Heart right ventricle (tissue), 16 donors: ENCODE data around the gene MAP4K4. TPM values are rescaled to one million over a fixed set of nuclear protein-coding genes. Genes with fewer than 3 reads are reported as not detected.

ENCODE experiments used
- ATAC-seq, 8 donors: fragments of 200-7000 bp; cut with Tn5 transposase; one replicate each; pipeline ENCODE4 v1.9.1; 2020; ENCODE audit warnings: mild to moderate bottlenecking in 8 of 8, moderate library complexity in 8 of 8, moderate number of reproducible peaks in 1 of 8
- DNase-seq, 2 donors: peaks; one replicate each; pipeline ENCODE4 v3.0.0-alpha.2; 2020
- H3K27ac ChIP-seq, 10 donors: fragments of 200-600 bp; sonication (generic) in 2 of 10; one replicate each; pipeline versions ENCODE4 v1.5.0 to v1.8.0; 2020 to 2022; ENCODE audit warnings: mild to moderate bottlenecking in 3 of 10
- H3K27me3 ChIP-seq, 7 donors: fragments of 200-600 bp; one replicate each; pipeline ENCODE4 v1.8.0; 2021 to 2022; ENCODE audit warnings: mild to moderate bottlenecking in 2 of 7
- H3K36me3 ChIP-seq, 9 donors: fragments of 200-600 bp; sonication (generic) in 1 of 9; one replicate each; pipeline versions ENCODE4 v1.5.0 to v1.8.0; 2020 to 2022; ENCODE audit warnings: mild to moderate bottlenecking in 2 of 9
- H3K4me1 ChIP-seq, 9 donors: fragments of 200-600 bp; sonication (generic) in 1 of 9; one replicate each; pipeline versions ENCODE4 v1.5.0 to v1.8.0; 2020 to 2022; ENCODE audit warnings: mild to moderate bottlenecking in 4 of 9
- H3K4me3 ChIP-seq, 10 donors: fragments of 200-600 bp; sonication (generic) in 2 of 10; one replicate each; pipeline versions ENCODE4 v1.5.0 to v1.8.0; 2020 to 2022; ENCODE audit warnings: mild to moderate bottlenecking in 7 of 10, moderate library complexity in 2 of 10
- H3K9me3 ChIP-seq, 11 donors: fragments of 200-600 bp in 10 of 11; sonication (generic) in 2 of 11; one replicate each; pipeline versions ENCODE4 v1.5.0 to v1.8.0; 2013 to 2022; ENCODE audit warnings: mild to moderate bottlenecking in 2 of 11, control low read depth in 1 of 11, moderate library complexity in 1 of 11
- CTCF ChIP-seq, 9 donors: fragments of 200-600 bp; sonication (generic) in 2 of 9; IDR thresholded peaks; one replicate each; pipeline versions ENCODE4 v1.5.0 to v1.8.0; 2021 to 2022; ENCODE audit warnings: antibody characterized with exemption in 9 of 9, mild to moderate bottlenecking in 5 of 9, moderate library complexity in 1 of 9
- WGBS, 2 donors: extraction: QIAGEN DNeasy Blood & Tissue Kit; methylation state at CpG; one replicate each; pipeline ENCODE4 v1.1.7; 2013; ENCODE audit warnings: inconsistent platforms in 1 of 2; 5-methylcytosine and 5-hydroxymethylcytosine counted together
- intact Hi-C, 10 donors: fragments of 100-400 bp; cut with DNase I; formaldehyde crosslinking; loops; one replicate each; pipeline versions ENCODE4 v1.11.1 to v1.14.2; 2022
- polyA plus RNA-seq, 2 donors: library from polyadenylated mRNA; stranded (reverse); fragments of 200-250 nt; gene quantifications; one replicate each; pipeline ENCODE4 v1.2.3, GENCODE V29; 2013
- total RNA-seq, 10 donors: library from RNA; stranded (reverse); fragmentation: NEBNext Ultra II Directional in 3 of 10; extraction: Animal tissue kit (Norgen Biotek cat#: 25700) in 3 of 10; gene quantifications; one replicate each; pipeline versions ENCODE4 v1.2.1 to v1.2.4, GENCODE V29; 2021 to 2023
- donor health status: Arrhythmogenic right ventricular cardiomyopathy.
- donor health status: ischemic (EF 13 %, LVEDD 7.1; RV severe dilation, severe dysfunction).
- donor health status: healthy with polysubstance abuse.
- donor health status: DM: no; HTN: yes; CAD: no.
- donor health status: DM: no; HTN: no; CAD: no.
- donor health status: ischemic (EF 25% LVEDD 6.9; RV normal size, moderate dysfunction).
- donor health status: ischemic (EF 25% LVEDD 5.7; RV mildly dilated, moderate dysfunction).
- donor health status: healthy.
- donor health status: DM: yes; HTN: yes; CAD: no.
- donor health status: Ischemic cardiomyopathy.
- donor health status: ischemic (EF 35%, LVEDD 5.7; RV mildly dilated, moderate dysfunction).
- donor health status: nonischemic (EF 11% LVEDD 7.7; RV severe dilation, severe dysfunction).
- donor health status: DM: yes; HTN: yes; CAD: no.
- donor health status: PGD.
- donor health status: ischemic (EF 29% LVEDD 5.4; RV normal size, mild dysfunction).
- donor health status: nonischemic (EF 23%, LVEDD 6.1; RV moderate dilation, normal function).

The MAP4K4 gene
- total and polyA plus RNA-seq, 12 donors, result 44.3 to 116 (median 86.1) TPM

- no peak for TF ChIP-seq CTCF (IDR thresholded peaks at IDR 0.05)
- ATAC-seq (no peak), DNase-seq (no peak)
- 77 to 84% methylated on average over 1 of the region's 1 CpG for WGBS, 2 donors
- intact Hi-C loops, result no loop called here
- Histone ChIP-seq H3K27me3 (no peaks in the 10 kb centered on the region), H3K36me3 (no peaks in the 10 kb centered on the region), H3K4me3 (no peak overlapping the region), H3K4me1 (peaks cover 11 to 96% (median 80%) of the 10 kb centered on the region in 9 donors), H3K27ac (peak overlapping the region in 3 of 10 donors; percentile 3 to 42 (median 40)), H3K9me3 (no peaks in the 10 kb centered on the region)
These were observed 121.3 kb downstream of the MAP4K4 start for GRCh38 chr2:101818531-101819451.

- Histone ChIP-seq H3K27ac (peak overlapping the region in 3 of 10 donors; percentile 10 to 20 (median 19)), H3K9me3 (no peaks in the 10 kb centered on the region), H3K4me1 (peaks cover 11 to 89% (median 71%) of the 10 kb centered on the region in 9 donors), H3K27me3 (no peaks in the 10 kb centered on the region), H3K36me3 (peaks cover 0 to 8% (median 0%) of the 10 kb centered on the region in 9 donors), H3K4me3 (no peak overlapping the region)
- intact Hi-C loops, result loop anchor here in 8 of 10 donors (2.0 to 10.0 kb wide), 7 partner anchors 33 to 293 kb away; partner anchors contain the start of gene MAP4K4 (in 2 of the 8)
- ATAC-seq (peak in 7 of 8 donors; percentile 14 to 63 (median 46)), DNase-seq (no peak)
- TF ChIP-seq CTCF (IDR thresholded peaks at IDR 0.05), result no peak
- WGBS, 2 donors, result 49 to 57% methylated on average over 4 of the region's 4 CpGs
These were observed 123.0 kb downstream of the MAP4K4 start for GRCh38 chr2:101820519-101820918.

- ATAC-seq, result no peak
- 87 to 89% methylated on average over 3 of the region's 3 CpGs for WGBS, 2 donors
- DNase-seq, result no peak
- Histone ChIP-seq H3K9me3 (no peaks in the 10 kb centered on the region), H3K4me3 (no peak overlapping the region), H3K4me1 (peaks cover 11 to 89% (median 71%) of the 10 kb centered on the region in 9 donors), H3K36me3 (peaks cover 0 to 15% (median 0%) of the 10 kb centered on the region in 9 donors), H3K27me3 (no peaks in the 10 kb centered on the region), H3K27ac (peak overlapping the region in 2 of 10 donors; percentile 10 to 20)
- TF ChIP-seq CTCF (IDR thresholded peaks at IDR 0.05), result no peak
- intact Hi-C loops, result loop anchor here in 8 of 10 donors (2.0 to 10.0 kb wide), 7 partner anchors 34 to 294 kb away; partner anchors contain the start of gene MAP4K4 (in 2 of the 8)
These were observed 123.7 kb downstream of the MAP4K4 start for GRCh38 chr2:101821059-101821805.
